GM19372 (cell line): ENCODE measurements around the gene SLC6A6.

Source experiments
- ATAC-seq: cut with Tn5 transposase; IDR thresholded peaks from one replicate; pipeline ENCODE4 v1.9.1; 2021; ENCODE audit warnings: mild to moderate bottlenecking, low read depth, moderate library complexity; ENCODE audit not compliant: unreplicated experiment

The SLC6A6 gene

GRCh38 chr3:14534516-14535191, 132.2 kb downstream of the SLC6A6 start:
- ATAC-seq = no peak

DNA sequence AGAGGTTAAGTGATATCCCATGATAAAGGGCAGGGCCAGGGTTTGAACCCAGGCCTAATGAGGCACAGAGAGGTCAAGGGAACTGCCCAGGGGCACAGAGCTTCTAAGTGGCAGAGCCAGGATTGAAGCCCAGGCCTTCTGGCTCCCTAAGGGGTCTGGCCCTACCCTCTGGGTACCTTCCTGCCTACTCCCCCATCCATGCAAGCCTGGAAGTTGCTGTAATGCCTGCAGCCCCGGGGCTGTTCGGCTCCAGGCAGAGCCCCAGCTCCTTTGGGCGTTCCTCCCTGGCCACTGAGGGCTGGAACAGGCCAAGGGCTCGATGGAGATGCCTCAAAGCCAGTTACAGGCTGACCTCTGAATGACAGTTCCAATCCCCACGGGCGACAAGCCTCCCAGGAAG, 133.2 kb downstream of the SLC6A6 start:
- no peak for ATAC-seq

DNA sequence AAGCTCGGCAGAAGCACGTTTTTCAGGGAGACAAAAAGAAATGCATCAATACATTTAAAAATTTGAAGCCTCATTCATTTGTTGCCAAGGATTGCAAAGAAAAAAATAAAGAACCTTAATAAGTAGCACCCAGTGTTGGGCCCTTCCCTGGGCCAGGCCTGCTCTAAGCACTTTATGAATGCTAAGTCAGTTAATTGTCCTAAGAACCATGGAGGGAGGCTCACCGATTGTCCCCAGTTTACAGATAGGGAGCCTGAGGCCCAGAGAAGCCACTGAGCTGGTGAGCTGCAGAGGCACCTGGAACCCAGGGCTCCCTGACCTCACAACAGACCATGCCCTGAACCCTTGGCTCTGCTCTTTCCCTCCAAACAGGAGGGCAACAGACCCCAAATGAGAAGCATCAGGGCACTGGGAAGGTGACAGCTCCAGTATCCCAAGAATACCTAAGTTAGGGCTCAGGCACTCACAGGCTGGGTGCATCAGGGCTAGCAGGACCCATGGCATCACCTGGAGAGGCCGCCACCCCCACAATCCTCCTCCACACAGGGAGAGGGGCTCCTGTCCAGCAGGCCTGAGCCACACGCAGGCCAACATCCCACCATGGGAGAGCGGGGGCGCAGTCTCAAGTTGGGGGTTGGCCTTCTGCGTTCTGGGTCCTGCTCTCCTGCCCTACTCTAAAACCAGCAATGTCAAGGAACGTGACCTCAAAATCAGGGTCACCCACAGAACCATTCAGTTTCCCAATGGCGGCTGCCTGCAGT, 133.8 kb downstream of the SLC6A6 start:
- no peak for ATAC-seq

DNA sequence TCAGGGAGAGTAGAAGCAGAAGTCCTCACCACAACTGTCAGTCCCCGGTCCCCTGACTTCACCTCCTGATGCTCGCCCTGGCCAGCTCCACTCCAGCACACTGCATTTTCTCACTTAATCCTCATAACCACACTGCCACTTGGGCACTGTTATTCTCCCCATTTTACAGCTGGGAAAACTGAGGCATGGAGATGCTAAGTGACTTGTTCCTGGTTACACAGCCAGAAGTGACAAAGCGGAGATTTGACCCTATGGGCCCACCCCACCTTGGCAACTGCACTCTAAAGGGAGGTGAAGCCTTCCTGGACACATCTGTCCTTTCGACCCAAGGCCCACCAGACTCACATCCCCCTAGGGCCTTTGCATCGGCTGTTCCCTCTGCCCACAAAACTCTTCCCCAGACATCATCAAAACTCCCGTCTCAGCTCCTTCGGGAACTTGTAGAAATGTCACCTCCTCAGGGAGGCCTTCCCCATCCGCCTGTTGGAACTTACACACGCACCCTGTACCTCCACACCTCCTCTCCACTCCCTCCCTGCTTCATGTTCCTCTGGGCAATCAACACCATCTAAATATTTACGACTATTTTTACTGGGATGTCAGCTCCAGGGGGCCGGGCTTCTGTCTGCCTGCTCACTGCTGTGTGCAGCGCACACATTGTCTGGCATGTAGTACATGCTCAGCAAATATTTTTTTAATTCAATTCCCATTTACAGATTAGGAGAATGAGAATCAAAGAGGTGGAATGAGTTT, 134.6 kb downstream of the SLC6A6 start:
- ATAC-seq = no peak

GRCh38 chr3:14537590-14538450, 135.4 kb downstream of the SLC6A6 start:
- ATAC-seq = no peak

GRCh38 chr3:14538451-14539088, 136.2 kb downstream of the SLC6A6 start:
- ATAC-seq = no peak
